DLD1 (cell line): ENCODE results near the gene IFIT3.
"Not testable (repeated sequence)": the region's sequence is repeated elsewhere in the genome, so short reads cannot be mapped to it uniquely, and the experiment has no call there.

Experiments
- in situ Hi-C: cut with HindIII; loops from 2 replicates; pipeline ENCODE4 v1.10.0; 2017; ENCODE audit warnings: low sequenced_read_pairs

IFIT3 gene

GRCh38 chr10:89304026-89304425, 23.8 kb upstream of the IFIT3 start:
- in situ Hi-C loops, result no loop called here

GRCh38 chr10:89304446-89304845, 23.4 kb upstream of the IFIT3 start:
- in situ Hi-C loops, result no loop called here

- in situ Hi-C loops, result no loop called here
Measured at GRCh38 chr10:89304925-89305324, 22.9 kb upstream of the IFIT3 start.

DNA sequence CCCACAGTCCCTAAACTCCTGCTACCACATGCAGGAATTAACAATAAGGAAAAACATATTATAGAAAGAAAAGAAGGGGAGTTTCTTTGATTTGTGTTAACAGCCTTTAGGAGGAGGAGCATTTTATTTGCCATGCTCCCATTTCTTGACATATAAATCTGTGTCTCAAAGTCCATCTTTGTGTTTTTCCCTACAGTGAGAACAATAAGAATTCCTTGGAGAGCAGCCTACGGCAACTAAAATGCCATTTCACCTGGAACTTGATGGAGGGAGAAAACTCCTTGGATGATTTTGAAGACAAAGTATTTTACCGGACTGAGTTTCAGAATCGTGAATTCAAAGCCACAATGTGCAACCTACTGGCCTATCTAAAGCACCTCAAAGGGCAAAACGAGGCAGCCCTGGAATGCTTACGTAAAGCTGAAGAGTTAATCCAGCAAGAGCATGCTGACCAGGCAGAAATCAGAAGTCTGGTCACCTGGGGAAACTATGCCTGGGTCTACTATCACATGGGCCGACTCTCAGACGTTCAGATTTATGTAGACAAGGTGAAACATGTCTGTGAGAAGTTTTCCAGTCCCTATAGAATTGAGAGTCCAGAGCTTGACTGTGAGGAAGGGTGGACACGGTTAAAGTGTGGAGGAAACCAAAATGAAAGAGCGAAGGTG, 21.9 kb upstream of the IFIT3 start:
- in situ Hi-C loops, result no loop called here

- in situ Hi-C loops, result no loop called here
Measured at GRCh38 chr10:89306434-89307268, 21.1 kb upstream of the IFIT3 start.

- in situ Hi-C loops, result no loop called here
Measured at GRCh38 chr10:89307269-89307577, 20.6 kb upstream of the IFIT3 start.

GRCh38 chr10:89308266-89308665, 19.5 kb upstream of the IFIT3 start:
- in situ Hi-C loops, result no loop called here

GRCh38 chr10:89308736-89309135, 19.1 kb upstream of the IFIT3 start:
- in situ Hi-C loops, result no loop called here

DNA sequence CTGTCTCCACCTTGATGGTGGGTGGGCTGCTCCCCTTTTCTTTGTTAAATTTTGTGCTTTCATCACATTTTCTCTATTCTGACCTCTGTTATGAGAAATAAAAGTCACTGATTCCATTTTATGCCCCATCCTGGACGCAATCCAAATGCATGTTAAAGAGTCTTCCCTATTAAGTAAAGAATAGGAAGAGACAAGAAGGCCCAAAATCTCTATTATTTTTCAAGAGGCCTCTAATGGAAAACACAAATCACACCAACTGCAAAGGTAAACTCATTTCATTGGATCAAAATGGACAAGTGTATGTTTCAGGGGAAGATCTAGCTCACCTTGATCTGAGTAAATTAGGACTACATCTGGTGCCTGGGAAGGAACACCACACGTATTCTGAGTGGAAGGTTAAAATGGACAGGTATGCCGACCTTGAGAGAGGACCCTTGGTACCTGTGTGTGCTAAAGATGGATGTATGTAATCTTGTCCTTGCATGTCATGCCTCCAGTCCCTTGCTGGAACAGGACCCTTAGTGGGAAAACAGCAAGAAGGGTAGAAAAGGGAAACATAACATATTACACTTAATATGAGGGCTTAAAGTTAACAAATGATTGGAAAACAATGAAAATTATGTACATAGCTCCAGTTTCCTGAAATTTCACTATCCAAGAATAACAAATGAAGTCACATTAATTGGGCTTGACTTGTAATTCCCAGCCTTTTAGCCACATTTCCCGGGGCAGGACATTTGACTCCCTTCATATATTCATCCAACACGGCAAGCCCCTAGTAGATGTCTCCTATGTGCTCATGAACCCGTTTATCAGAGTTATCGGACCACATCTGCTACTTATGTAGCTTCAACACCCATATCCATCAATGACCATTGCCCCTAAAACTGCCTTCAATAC, 18.4 kb upstream of the IFIT3 start:
- in situ Hi-C loops, result no loop called here

GRCh38 chr10:89310056-89310893, 17.5 kb upstream of the IFIT3 start:
- in situ Hi-C loops, result no loop called here

DNA sequence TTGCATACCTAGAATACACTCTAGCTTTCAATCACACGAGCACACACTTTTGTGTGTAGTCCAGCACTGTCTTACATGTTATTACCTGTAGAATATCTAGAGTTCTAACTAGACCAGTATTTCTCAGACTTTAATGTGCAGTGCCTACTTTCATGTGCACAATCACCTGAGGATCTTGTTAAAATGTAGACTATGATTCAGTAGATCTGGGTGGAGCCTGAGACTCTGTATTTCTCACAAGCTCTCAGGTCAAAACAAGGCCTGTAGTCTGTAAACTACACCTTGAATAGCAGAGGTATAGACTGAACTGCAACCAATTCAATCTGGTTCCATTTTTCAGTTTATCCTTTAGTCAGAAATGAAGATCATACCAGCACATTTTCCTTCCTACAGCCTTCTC, 14.8 kb upstream of the IFIT3 start:
- in situ Hi-C loops, result no loop called here

- in situ Hi-C loops, result no loop called here
Measured at GRCh38 chr10:89314676-89315075, 13.1 kb upstream of the IFIT3 start.

DNA sequence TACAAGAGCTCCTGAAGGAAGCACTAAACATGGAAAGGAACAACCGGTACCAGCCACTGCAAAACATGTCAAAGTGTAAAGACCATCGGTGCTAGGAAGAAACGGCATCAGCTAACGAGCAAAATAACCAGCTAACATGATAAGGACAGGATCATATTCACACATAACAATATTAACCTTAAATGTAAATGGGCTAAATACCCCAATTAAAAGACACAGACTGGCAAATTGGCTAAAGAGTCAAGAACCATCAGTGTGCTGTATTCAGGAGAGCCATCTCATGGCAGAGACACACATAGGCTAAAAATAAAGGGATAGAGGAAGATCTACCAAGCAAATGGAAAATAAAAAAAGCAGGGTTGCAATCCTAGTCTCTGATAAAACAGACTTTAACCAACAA, 9.8 kb upstream of the IFIT3 start:
- in situ Hi-C loops, result not testable (repeated sequence)

GRCh38 chr10:89325081-89325480, 2.7 kb upstream of the IFIT3 start:
- in situ Hi-C loops, result not testable (repeated sequence)

- in situ Hi-C loops, result not testable (repeated sequence)
Measured at GRCh38 chr10:89325856-89326255, 1.9 kb upstream of the IFIT3 start.

GRCh38 chr10:89329151-89329550, 1.4 kb downstream of the IFIT3 start:
- in situ Hi-C loops, result no loop called here

DNA sequence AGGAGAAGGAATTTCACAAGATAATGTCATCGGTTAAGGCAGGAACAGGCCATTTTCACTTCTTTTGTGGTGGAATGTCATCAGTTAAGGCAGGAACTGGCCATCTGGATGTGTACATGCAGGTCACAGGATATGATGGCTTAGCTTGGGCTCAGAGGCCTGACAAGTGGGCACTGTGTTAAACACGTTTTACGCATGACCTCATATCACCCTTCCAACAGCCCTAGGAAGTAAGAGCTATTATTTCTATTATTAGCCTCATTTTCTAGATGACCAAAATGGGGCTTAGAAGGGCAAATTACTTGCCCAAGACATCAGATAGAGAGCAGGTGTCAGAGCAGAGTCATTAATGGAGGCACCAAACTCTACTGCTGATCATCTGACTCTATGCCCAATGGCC, 2.2 kb downstream of the IFIT3 start:
- in situ Hi-C loops, result not testable (repeated sequence)

DNA sequence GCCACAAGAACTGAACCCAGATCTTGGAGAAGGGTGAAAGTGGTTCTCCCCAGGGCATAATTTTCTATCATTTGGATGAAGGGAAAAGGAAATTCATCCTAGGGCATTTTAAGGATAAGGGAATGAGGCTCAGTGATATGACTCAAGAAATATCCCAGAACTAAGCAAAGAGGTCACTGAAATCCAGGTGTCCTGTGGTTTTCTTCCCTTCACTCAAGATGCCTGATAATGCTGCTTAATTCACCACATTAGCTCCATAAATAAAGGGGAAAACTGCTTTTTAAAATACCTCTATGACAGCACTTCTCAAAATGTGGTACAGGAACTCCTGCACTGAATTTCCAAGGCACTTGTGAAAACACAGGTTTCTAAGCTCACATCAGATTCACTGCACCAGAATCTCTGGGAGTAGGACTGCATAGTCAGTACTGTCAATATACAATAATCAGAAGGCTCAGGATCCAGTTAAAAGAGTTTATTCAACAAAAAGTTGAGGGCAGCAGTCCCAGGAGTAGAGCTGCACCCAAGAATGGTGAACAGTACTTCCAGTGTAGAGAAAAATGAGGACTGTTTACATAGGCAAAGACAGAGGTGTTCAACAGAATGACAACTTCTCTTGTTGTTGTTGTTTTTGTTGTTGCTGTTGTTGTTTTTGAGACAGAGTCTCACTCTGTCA, 2.9 kb downstream of the IFIT3 start:
- in situ Hi-C loops, result no loop called here

- in situ Hi-C loops, result not testable (repeated sequence)
Measured at GRCh38 chr10:89331487-89332122, 3.8 kb downstream of the IFIT3 start.
